HFFc6 (cell line): ENCODE measurements around the gene NTM. TPM values are rescaled to one million over a fixed set of nuclear protein-coding genes. Genes with fewer than 3 reads are reported as not detected.

Experiments
- DNase-seq: peaks from one replicate; pipeline ENCODE4 v3.0.0-alpha.2; 2018
- H3K27ac Mint-ChIP-seq: 2 replicates; pipeline ENCODE4 v1.8.0; 2020; ENCODE audit warnings: mild to moderate bottlenecking, mixed read lengths
- H3K27me3 Mint-ChIP-seq: 2 replicates; pipeline ENCODE4 v1.8.0; 2021; ENCODE audit warnings: mild to moderate bottlenecking, moderate library complexity, mixed read lengths; ENCODE audit not compliant: insufficient read depth
- H3K36me3 Mint-ChIP-seq: 2 replicates; pipeline ENCODE4 v1.8.0; 2021; ENCODE audit warnings: low read depth, mixed read lengths
- H3K4me1 Mint-ChIP-seq: 2 replicates; pipeline ENCODE4 v1.8.0; 2020; ENCODE audit warnings: low read depth, mixed read lengths
- H3K4me3 Mint-ChIP-seq: 2 replicates; pipeline ENCODE4 v1.8.0; 2020; ENCODE audit warnings: mild to moderate bottlenecking, moderate library complexity, mixed read lengths
- H3K9me3 Mint-ChIP-seq: 2 replicates; pipeline ENCODE4 v1.8.0; 2020; ENCODE audit warnings: mild to moderate bottlenecking, mixed read lengths
- CTCF ChIP-seq: fragments of 200-600 bp; sonication (generic); IDR thresholded peaks from 2 replicates; pipeline ENCODE4 v1.5.0; 2021; ENCODE audit warnings: antibody characterized with exemption, mild to moderate bottlenecking
- total RNA-seq, 6 experiments: library from RNA; stranded (reverse); fragmentation: NEBNext Ultra II Directional; extraction: Animal tissue kit (Norgen Biotek cat#: 25700); gene quantifications; 2 replicates in 1 of 6; 3 replicates in 5 of 6; pipeline ENCODE4 v1.2.3, GENCODE V29; 2021

The NTM gene
- total RNA-seq, 6 experiments from 2014 or later, result 18.3 to 23.6 (median 21.7) TPM

GRCh38 chr11:132196928-132197327 lies 826.5 kb downstream of the NTM start:
- Mint-ChIP-seq H3K36me3 (no peaks in the 10 kb centered on the region), H3K27ac (no peak overlapping the region), H3K4me3 (no peak overlapping the region), H3K27me3 (peaks cover 1% of the 10 kb centered on the region; the same call in 1 of the 2 replicates), H3K4me1 (peaks cover 1% of the 10 kb centered on the region), H3K9me3 (no peaks in the 10 kb centered on the region)
- DNase-seq, result no peak
- TF ChIP-seq CTCF, result no peak

GRCh38 chr11:132200353-132200936 lies 830.0 kb downstream of the NTM start:
- TF ChIP-seq CTCF, result no peak
- Mint-ChIP-seq H3K4me1 (peaks cover 14% of the 10 kb centered on the region), H3K4me3 (no peak overlapping the region), H3K27ac (no peak overlapping the region), H3K27me3 (peaks cover 1% of the 10 kb centered on the region; the same call in 1 of the 2 replicates), H3K36me3 (peaks cover 4% of the 10 kb centered on the region; the same call in 1 of the 2 replicates), H3K9me3 (no peaks in the 10 kb centered on the region)
- DNase-seq, result no peak

GRCh38 chr11:132202621-132203020 lies 832.2 kb downstream of the NTM start:
- Mint-ChIP-seq H3K27me3 (peaks cover 1% of the 10 kb centered on the region; the same call in 1 of the 2 replicates), H3K36me3 (peaks cover 4% of the 10 kb centered on the region; the same call in 1 of the 2 replicates), H3K4me1 (peaks cover 22% of the 10 kb centered on the region), H3K4me3 (no peak overlapping the region), H3K9me3 (no peaks in the 10 kb centered on the region), H3K27ac (no peak overlapping the region)
- DNase-seq, result peak; percentile 66
- TF ChIP-seq CTCF, result no peak

- DNase-seq, result no peak
- Mint-ChIP-seq H3K36me3 (peaks cover 4% of the 10 kb centered on the region; the same call in 1 of the 2 replicates), H3K4me3 (no peak overlapping the region), H3K27ac (no peak overlapping the region), H3K4me1 (peaks cover 22% of the 10 kb centered on the region), H3K9me3 (no peaks in the 10 kb centered on the region), H3K27me3 (peaks cover 1% of the 10 kb centered on the region; the same call in 1 of the 2 replicates)
- TF ChIP-seq CTCF, result no peak
Measured at GRCh38 chr11:132205006-132205405, 834.6 kb downstream of the NTM start.

GRCh38 chr11:132205496-132205895 lies 835.1 kb downstream of the NTM start:
- peaks cover 1% of the 10 kb centered on the region; the same call in 1 of the 2 replicates for H3K27me3 Mint-ChIP-seq
- no peak overlapping the region for H3K4me3 Mint-ChIP-seq
- H3K27ac Mint-ChIP-seq, result no peak overlapping the region
- no peaks in the 10 kb centered on the region for H3K9me3 Mint-ChIP-seq
- peaks cover 4% of the 10 kb centered on the region; the same call in 1 of the 2 replicates for H3K36me3 Mint-ChIP-seq
- DNase-seq, result no peak
- H3K4me1 Mint-ChIP-seq, result peaks cover 22% of the 10 kb centered on the region
- TF ChIP-seq CTCF, result no peak
